ENCODE results near the gene TP53I13. TPM values are rescaled to one million over a fixed set of nuclear protein-coding genes. Genes with fewer than 3 reads are reported as not detected.

TP53I13 gene
- total and polyA plus RNA-seq, 2 of the 4 experiments (the other 2 are of a cell fraction): 22.0 to 48.3 TPM

DNA sequence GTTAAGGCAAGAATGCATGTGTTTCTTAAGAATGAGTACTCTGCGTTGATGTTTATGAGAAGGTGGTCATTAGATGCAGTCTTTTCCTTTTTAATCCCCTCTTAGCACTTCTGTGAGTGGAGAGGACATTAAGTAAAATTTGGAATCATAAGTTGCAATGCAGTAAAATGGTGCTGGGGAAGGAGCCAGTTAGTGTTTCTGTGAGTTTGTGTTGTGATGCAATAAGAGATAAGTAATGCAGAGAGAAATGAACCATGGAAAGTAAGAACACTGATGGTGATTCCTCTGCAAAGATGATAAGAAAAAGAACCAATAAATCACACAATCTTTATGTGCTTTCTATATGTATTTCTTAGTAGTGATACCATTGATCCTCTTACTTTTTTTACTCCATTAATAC is 21.7 kb upstream of the TP53I13 start:
- intact Hi-C loops (cut with micrococcal nuclease): no loop called here
- Histone ChIP-seq H3K23ac (ENCODE audit: low read depth, low read length) (no peak overlapping the region), H3K56ac (ENCODE audit: extremely low read depth, insufficient read depth, low read length) (no peak overlapping the region), H2BK15ac (ENCODE audit: low read depth, low read length) (no peak overlapping the region), H3K27ac (ENCODE audit: insufficient read depth, low read length) (no peak overlapping the region), H3K4me2 (ENCODE audit: low read depth, low read length) (no peak overlapping the region), H2AK5ac (ENCODE audit: low read depth, low read length) (no peak overlapping the region), H4K5ac (ENCODE audit: low read depth, low read length) (no peak overlapping the region), H4K20me1 (ENCODE audit: insufficient read depth, low read length) (0 out of 2 replicates have a peak, but pooled peaks cover 3% of the 10 kb centered on the region), H3K4me1 (ENCODE audit: control insufficient read depth, insufficient read depth, low read length) (peaks cover 2% of the 10 kb centered on the region; the same call in 1 of the 2 replicates), H2AFZ (replicated peaks; ENCODE audit: low read length, poor library complexity) (no peak overlapping the region), H3K4ac (ENCODE audit: low read depth, low read length) (no peak overlapping the region), H4K8ac (ENCODE audit: low read depth in 2 of 2, low read length in 2 of 2) (no peak overlapping the region), H4K91ac (ENCODE audit: insufficient read depth, low read depth, low read length) (no peak overlapping the region), H3K9me1 (ENCODE audit: insufficient read depth, low read length) (no peaks in the 10 kb centered on the region), H2BK20ac (ENCODE audit: low read depth, low read length) (no peak overlapping the region), H3K9me3 (ENCODE audit: control insufficient read depth, insufficient read depth, low read length) (no peaks in the 10 kb centered on the region), H2AK9ac (replicated peaks; ENCODE audit: low read depth, low read length, poor library complexity) (no peak overlapping the region), H2BK120ac (ENCODE audit: low read depth, low read length) (no peak overlapping the region), H3K14ac (replicated peaks; ENCODE audit: low read depth, low read length) (no peak overlapping the region), H3K18ac (ENCODE audit: low read depth, low read length) (no peak overlapping the region), H3K79me1 (ENCODE audit: low read depth in 1 of 2, low read length in 2 of 2) (peaks cover 3 to 10% of the 10 kb centered on the region in 2 experiments; a peak in 2 of 4 replicates), H3K9ac (ENCODE audit: low read depth, low read length) (no peak overlapping the region), H3K36me3 (ENCODE audit: control insufficient read depth, insufficient read depth, low read length) (peaks cover 17% of the 10 kb centered on the region), H2BK5ac (ENCODE audit: low read depth, low read length, poor library complexity, severe bottlenecking) (no peak overlapping the region), H3K4me3 (ENCODE audit: insufficient read depth, low read depth, low read length) (no peak overlapping the region), H3K27me3 (ENCODE audit: control insufficient read depth, insufficient read depth, low read length) (no peaks in the 10 kb centered on the region)
- no CpG with 5 or more reads among the region's 1 CpG for WGBS, 2 experiments (ENCODE audit: extremely low coverage in 2 of 2, insufficient read length in 1 of 2)
- TF ChIP-seq, protein P1, sequence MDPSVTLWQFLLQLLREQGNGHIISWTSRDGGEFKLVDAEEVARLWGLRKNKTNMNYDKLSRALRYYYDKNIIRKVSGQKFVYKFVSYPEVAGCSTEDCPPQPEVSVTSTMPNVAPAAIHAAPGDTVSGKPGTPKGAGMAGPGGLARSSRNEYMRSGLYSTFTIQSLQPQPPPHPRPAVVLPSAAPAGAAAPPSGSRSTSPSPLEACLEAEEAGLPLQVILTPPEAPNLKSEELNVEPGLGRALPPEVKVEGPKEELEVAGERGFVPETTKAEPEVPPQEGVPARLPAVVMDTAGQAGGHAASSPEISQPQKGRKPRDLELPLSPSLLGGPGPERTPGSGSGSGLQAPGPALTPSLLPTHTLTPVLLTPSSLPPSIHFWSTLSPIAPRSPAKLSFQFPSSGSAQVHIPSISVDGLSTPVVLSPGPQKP (IDR thresholded peaks at IDR 0.05; ENCODE audit: borderline replicate concordance, low read depth, low read length): no peak
- peak; percentile 85 for TF ChIP-seq CEBPB (IDR thresholded peaks at IDR 0.05; ENCODE audit: low read depth, low read length)
- no peak for TF ChIP-seq MAFK (IDR thresholded peaks at IDR 0.05; ENCODE audit: low read depth, low read length)
- dilution Hi-C loops (cut with HindIII; ENCODE audit: low sequenced_read_pairs, unreplicated experiment): no loop called here
- no peak for DNase-seq
- BruUV-seq (replicated peaks): no TSS peak
- ATAC-seq (ENCODE audit: low read depth): peak; percentile 27; the same call in 1 of the 2 replicates
- ChIA-PET POLR2A (ENCODE audit: unreplicated experiment) (no interaction called here), CTCF (no interaction called here)
- in situ Hi-C loops (cut with MboI; ENCODE audit: low sequenced_read_pairs): no loop called here

Measured in IMR-90 (cell line).